Measurements from ENCODE around the gene JAG1.

DNA sequence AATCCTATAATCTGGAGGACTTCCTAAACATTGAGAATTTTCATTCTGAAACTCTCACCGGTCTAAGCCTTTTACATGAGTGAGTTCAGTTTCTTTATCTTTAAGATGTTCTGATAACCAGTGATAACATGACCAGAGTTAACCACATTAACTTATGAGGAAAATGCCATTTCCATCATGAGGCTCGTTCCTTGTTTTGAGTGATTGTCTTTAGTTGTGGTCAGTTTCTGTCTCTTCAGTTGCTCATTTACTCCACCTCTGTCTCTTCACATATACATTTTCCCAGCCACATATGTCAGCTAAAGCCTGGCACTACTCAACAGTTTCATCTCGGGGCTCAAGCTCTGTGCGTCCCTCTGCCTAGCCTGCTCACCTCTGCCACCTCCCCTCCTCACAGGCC lies 70.4 kb downstream of the JAG1 start:
- TF ChIP-seq, protein P1, sequence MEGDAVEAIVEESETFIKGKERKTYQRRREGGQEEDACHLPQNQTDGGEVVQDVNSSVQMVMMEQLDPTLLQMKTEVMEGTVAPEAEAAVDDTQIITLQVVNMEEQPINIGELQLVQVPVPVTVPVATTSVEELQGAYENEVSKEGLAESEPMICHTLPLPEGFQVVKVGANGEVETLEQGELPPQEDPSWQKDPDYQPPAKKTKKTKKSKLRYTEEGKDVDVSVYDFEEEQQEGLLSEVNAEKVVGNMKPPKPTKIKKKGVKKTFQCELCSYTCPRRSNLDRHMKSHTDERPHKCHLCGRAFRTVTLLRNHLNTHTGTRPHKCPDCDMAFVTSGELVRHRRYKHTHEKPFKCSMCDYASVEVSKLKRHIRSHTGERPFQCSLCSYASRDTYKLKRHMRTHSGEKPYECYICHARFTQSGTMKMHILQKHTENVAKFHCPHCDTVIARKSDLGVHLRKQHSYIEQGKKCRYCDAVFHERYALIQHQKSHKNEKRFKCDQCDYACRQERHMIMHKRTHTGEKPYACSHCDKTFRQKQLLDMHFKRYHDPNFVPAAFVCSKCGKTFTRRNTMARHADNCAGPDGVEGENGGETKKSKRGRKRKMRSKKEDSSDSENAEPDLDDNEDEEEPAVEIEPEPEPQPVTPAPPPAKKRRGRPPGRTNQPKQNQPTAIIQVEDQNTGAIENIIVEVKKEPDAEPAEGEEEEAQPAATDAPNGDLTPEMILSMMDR (IDR thresholded peaks at IDR 0.05; ENCODE audit: insufficient read depth, low read length, poor library complexity, severe bottlenecking), result no peak
- no peak for TF ChIP-seq EZH2phosphoT487 (conservative IDR thresholded peaks at IDR 0.05; ENCODE audit: low read length)

All from SU-DHL-6 (cell line).